Measurements from ENCODE around the gene CDK5RAP1.

Gene CDK5RAP1

DNA sequence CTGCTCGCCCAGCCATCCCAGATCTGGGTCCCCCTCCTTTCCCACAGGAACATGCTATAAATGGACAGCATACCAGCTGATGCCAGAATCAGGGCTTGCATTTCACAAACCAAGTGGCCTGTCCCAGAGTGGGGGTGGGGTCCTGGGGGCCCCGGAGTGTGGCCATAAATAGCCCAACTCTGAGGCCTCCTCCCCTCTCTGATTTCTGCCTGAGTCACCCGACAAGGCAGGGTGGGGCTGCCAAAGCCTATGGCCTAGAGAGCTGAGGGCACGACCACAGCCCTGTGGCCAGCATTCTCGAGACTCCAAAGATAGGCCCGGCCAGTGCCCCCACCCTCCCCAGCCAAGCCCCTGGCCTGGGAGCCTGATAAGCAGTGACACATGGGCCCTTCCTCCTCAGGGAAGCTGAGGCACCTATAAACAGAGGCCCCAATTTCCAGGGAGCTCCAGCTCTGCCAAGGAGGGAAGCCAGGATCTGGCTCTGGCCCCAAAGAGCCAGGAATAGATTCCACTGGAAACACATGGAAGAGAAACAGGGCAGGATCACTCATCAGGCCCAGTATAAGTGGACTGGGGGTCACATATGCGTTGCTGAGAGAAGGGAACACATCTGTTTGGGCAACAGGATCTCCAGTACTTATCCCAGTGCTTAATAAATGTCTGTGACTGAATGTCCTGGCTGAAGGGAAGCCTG lies 22.0 kb upstream of the CDK5RAP1 start:
- H4K20me1 ChIP-seq (ENCODE audit: insufficient read depth, low read length, poor library complexity, severe bottlenecking), result no peaks in the 10 kb centered on the region
- H3K27me3 ChIP-seq (ENCODE audit: insufficient read depth, low read length, poor library complexity, severe bottlenecking), result no peaks in the 10 kb centered on the region
- no peaks in the 10 kb centered on the region for H3K4me1 ChIP-seq (ENCODE audit: insufficient read depth, low read length, poor library complexity, severe bottlenecking)
- H3K79me2 ChIP-seq (ENCODE audit: insufficient read depth, low read length), result no peaks in the 10 kb centered on the region
- no peak overlapping the region for H3K4me2 ChIP-seq (ENCODE audit: low read depth, low read length, poor library complexity, severe bottlenecking)
- no peak overlapping the region for H3K4me3 ChIP-seq (ENCODE audit: low read length, poor library complexity, severe bottlenecking)
- TF ChIP-seq, protein P1, sequence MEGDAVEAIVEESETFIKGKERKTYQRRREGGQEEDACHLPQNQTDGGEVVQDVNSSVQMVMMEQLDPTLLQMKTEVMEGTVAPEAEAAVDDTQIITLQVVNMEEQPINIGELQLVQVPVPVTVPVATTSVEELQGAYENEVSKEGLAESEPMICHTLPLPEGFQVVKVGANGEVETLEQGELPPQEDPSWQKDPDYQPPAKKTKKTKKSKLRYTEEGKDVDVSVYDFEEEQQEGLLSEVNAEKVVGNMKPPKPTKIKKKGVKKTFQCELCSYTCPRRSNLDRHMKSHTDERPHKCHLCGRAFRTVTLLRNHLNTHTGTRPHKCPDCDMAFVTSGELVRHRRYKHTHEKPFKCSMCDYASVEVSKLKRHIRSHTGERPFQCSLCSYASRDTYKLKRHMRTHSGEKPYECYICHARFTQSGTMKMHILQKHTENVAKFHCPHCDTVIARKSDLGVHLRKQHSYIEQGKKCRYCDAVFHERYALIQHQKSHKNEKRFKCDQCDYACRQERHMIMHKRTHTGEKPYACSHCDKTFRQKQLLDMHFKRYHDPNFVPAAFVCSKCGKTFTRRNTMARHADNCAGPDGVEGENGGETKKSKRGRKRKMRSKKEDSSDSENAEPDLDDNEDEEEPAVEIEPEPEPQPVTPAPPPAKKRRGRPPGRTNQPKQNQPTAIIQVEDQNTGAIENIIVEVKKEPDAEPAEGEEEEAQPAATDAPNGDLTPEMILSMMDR (conservative IDR thresholded peaks at IDR 0.05; ENCODE audit: low read length), result no peak
- no peak for TF ChIP-seq EZH2phosphoT487 (IDR thresholded peaks at IDR 0.05; ENCODE audit: borderline replicate concordance)
- H3K9me2 ChIP-seq (replicated peaks; ENCODE audit: low read depth, low read length), result no peaks in the 10 kb centered on the region
- H3F3A ChIP-seq (ENCODE audit: low read depth), result no peaks in the 10 kb centered on the region
- H3K36me3 ChIP-seq (ENCODE audit: insufficient read depth, low read length), result no peaks in the 10 kb centered on the region
- no peak overlapping the region for H2AFZ ChIP-seq (ENCODE audit: low read length)
- no peak overlapping the region for H3K9ac ChIP-seq (ENCODE audit: low read depth, low read length, poor library complexity, severe bottlenecking)
- no peaks in the 10 kb centered on the region for H3K9me3 ChIP-seq (ENCODE audit: insufficient read depth, low read depth, low read length)

DNA sequence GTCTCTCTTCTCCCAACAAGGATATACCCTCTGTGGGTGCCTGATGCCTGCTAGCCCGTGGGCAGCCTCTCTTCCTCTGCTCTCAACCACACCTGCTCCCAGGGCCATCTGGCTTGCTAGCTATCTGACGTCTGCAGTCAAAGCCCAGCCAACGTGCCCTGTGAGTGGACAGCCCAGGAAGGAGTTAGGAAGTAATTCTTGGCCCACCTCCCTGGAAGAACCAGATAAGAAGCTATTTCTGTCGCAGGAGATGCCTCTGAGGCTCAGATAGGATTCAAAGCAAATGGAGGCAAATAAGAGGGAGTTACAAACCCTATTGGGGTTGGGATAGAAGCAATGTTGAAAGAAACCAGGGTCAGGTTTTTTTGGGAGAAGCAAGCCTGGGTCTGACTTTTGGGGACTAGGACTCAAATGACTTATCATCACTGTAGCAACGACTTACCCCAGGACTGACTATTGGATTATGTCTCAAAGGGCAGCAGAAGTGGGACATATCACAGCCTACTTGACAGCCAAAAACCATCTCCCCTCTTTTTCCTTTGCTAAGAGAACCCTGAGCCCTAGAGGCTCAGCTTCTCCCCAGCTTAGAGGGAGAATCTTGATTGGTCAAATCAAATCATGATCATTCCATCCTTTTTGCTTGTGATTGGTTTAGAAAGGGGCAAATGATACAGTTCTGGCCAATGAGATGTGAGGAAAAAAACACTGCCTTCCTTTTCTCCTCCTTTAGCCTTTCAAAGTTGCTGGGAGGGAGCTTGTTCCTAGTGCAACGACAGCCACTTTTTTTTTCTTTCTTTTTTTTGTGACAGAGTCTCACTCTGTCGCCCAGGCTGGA lies 18.0 kb upstream of the CDK5RAP1 start:
- Histone ChIP-seq H3K79me2 (ENCODE audit: insufficient read depth, low read length) (no peaks in the 10 kb centered on the region), H3K4me2 (ENCODE audit: low read depth, low read length, poor library complexity, severe bottlenecking) (no peak overlapping the region), H2AFZ (ENCODE audit: low read length) (no peak overlapping the region), H3K27me3 (ENCODE audit: insufficient read depth, low read length, poor library complexity, severe bottlenecking) (no peaks in the 10 kb centered on the region), H3K9me2 (replicated peaks; ENCODE audit: low read depth, low read length) (no peaks in the 10 kb centered on the region), H3K4me3 (ENCODE audit: low read length, poor library complexity, severe bottlenecking) (no peak overlapping the region), H3K9ac (ENCODE audit: low read depth, low read length, poor library complexity, severe bottlenecking) (no peak overlapping the region), H4K20me1 (ENCODE audit: insufficient read depth, low read length, poor library complexity, severe bottlenecking) (no peaks in the 10 kb centered on the region), H3F3A (ENCODE audit: low read depth) (no peaks in the 10 kb centered on the region), H3K9me3 (ENCODE audit: insufficient read depth, low read depth, low read length) (no peaks in the 10 kb centered on the region), H3K4me1 (ENCODE audit: insufficient read depth, low read length, poor library complexity, severe bottlenecking) (no peaks in the 10 kb centered on the region), H3K36me3 (ENCODE audit: insufficient read depth, low read length) (no peaks in the 10 kb centered on the region)
- no peak for TF ChIP-seq EZH2phosphoT487 (IDR thresholded peaks at IDR 0.05; ENCODE audit: borderline replicate concordance)
- TF ChIP-seq, protein P1 (conservative IDR thresholded peaks at IDR 0.05; ENCODE audit: low read length), result no peak

DNA sequence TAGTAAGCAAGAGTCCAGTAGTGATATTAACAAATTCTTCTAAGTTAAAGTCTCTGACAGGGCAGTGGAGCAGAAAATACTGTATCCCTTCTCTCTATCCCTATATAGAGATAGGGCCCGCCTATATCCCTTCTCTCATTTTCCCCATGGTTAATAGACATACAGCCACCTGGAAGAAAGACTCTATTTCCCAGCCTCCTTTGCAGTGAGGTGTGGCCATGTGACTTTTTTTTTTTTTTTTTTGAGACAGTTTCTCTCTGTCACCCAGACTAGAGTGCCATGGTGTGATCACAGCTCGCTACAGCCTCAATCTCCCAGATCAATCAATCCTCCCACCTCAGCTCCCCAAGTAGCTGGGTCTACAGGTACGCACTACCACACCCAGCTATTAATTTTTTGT lies 16.7 kb upstream of the CDK5RAP1 start:
- TF ChIP-seq EZH2phosphoT487 (IDR thresholded peaks at IDR 0.05; ENCODE audit: borderline replicate concordance), result no peak
- TF ChIP-seq, protein P1 (conservative IDR thresholded peaks at IDR 0.05; ENCODE audit: low read length), result no peak
- Histone ChIP-seq H3K4me2 (ENCODE audit: low read depth, low read length, poor library complexity, severe bottlenecking) (no peak overlapping the region), H2AFZ (ENCODE audit: low read length) (no peak overlapping the region), H3K27me3 (ENCODE audit: insufficient read depth, low read length, poor library complexity, severe bottlenecking) (no peaks in the 10 kb centered on the region), H3K4me1 (ENCODE audit: insufficient read depth, low read length, poor library complexity, severe bottlenecking) (no peaks in the 10 kb centered on the region), H3K4me3 (ENCODE audit: low read length, poor library complexity, severe bottlenecking) (no peak overlapping the region), H4K20me1 (ENCODE audit: insufficient read depth, low read length, poor library complexity, severe bottlenecking) (no peaks in the 10 kb centered on the region), H3K9me3 (ENCODE audit: insufficient read depth, low read depth, low read length) (no peaks in the 10 kb centered on the region), H3K9me2 (replicated peaks; ENCODE audit: low read depth, low read length) (no peaks in the 10 kb centered on the region), H3F3A (ENCODE audit: low read depth) (no peaks in the 10 kb centered on the region), H3K36me3 (ENCODE audit: insufficient read depth, low read length) (no peaks in the 10 kb centered on the region), H3K9ac (ENCODE audit: low read depth, low read length, poor library complexity, severe bottlenecking) (no peak overlapping the region), H3K79me2 (ENCODE audit: insufficient read depth, low read length) (no peaks in the 10 kb centered on the region)

All from Loucy (cell line).